HG02973 (cell line): ENCODE data around the gene MAST4.
A peak's percentile ranks its signal among the peaks of the same experiment; 100 is the strongest.
"Not testable (repeated sequence)": the region's sequence is repeated elsewhere in the genome, so short reads cannot be mapped to it uniquely, and the experiment has no call there.

Source experiments
- ATAC-seq: cut with Tn5 transposase; IDR thresholded peaks from one replicate; pipeline ENCODE4 v1.9.1; 2021; ENCODE audit warnings: moderate library complexity; ENCODE audit not compliant: unreplicated experiment

MAST4 gene

DNA sequence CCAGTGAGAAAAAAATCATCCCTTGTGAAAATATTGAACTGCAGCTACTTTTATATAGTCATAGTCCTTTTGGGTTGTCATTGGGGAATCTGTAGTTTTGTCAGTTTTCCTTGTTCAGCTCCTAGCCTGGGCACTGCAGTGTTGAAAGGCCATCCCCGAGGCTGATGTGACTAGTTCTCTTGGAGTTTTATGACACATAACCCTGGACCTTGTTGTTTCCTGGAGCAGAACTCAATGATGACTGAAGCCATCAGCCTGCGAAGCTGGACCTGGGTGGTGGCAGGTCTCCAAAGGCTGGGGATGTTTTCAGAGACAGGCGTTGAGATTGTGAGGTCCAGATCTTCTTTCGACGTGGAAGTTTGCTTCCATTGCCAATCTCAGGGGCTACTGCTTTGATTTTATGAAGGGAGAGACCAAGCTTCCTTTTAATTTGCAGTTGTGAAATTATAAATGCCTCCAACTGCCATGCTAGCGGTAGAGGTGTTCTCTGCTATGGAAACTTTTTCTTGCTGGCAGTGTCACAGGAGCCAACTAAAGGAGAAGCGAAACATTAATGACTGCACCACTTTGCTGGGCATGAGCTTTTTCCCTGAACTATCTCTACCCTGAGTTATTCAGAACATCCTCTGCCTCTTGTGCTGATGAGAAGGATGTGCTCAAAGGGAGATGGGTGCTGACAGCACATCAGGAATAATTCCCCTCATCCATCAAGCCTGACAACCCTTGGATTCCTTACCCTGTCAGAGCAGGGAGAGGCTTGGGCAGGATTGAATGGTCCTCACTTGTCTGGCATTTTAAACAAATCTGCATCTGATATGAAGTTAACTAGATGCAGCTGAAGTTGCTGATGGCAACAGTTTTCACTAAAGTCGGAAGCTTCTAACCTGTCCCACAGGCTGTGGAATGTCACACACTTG lies 209.6 kb downstream of the MAST4 start:
- ATAC-seq, result no peak

DNA sequence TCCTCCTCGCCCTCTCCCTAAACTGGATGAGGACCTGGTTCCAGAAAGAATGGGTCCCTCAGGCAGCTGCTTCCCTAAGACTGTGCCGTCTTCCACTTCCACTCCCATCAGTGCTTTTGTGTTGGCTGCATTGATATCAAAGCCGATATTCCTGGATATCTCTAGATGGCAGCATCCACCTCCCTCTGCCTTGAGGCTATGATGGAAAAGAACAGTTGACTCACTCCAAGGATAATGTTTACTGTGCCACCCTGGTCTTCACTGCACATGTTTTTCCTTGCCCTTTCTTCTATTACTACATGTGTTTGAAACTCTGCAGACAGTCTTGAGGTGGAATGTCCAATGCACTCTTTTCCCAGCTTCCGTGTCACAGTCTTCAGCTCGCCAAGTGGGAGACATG lies 211.6 kb downstream of the MAST4 start:
- no peak for ATAC-seq

DNA sequence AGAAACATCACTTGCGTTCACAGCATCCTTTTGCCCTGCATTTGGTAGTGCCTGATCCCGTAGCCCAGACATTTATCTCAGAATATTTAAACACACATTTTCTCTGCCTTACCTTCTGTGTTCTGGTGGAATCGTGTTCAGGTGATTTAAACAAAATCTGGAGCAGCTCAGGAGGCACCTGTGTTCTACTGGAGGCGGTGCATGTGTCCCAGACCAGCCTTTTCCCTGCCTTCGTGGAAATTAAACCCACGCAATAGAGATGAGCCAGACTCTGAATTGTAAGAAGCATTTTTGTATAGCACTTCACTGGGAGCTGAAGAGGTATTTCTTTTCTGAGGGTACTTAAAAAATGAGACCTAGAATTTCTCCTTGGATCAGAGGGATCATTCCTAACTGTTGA lies 212.5 kb downstream of the MAST4 start:
- ATAC-seq, result no peak

DNA sequence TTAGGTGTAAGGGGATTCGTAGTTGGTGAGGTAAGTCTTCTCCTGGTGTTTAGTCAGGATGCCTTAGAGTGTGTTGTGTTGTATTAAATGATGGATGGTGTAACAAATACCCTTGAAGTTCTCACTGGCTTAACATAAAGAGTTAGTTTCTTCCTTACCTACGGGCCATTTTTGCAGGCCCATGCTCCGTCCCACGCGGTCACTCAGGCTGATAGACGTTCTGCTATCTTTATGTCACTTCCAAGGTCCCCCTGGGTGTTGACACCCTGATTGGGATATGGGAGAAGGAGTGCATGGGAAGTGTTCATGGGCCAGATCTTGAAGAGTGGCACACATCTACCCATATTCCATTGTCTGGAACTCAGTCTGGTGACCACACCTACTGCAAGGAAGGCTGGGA lies 214.0 kb downstream of the MAST4 start:
- no peak for ATAC-seq

DNA sequence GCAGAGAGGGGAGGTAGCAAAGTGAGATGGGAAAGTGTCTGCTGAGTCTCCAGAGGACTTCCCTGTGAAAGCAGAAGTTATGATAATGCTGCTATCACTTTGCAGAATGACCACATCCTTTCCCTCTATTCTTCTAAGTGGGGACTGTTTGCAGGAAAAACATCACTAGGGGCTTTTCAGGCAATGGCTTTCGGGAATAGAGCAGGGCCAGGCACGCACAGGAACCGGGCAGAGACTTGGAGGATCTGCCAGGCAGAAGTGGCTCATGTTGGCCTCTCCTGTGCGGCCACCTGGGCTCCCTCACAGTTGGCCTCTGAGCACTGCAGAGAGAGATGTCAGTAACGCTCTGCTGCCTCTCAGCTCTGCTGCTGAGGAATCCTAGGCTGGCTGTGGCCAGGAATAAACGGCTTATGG lies 214.7 kb downstream of the MAST4 start:
- ATAC-seq, result no peak

DNA sequence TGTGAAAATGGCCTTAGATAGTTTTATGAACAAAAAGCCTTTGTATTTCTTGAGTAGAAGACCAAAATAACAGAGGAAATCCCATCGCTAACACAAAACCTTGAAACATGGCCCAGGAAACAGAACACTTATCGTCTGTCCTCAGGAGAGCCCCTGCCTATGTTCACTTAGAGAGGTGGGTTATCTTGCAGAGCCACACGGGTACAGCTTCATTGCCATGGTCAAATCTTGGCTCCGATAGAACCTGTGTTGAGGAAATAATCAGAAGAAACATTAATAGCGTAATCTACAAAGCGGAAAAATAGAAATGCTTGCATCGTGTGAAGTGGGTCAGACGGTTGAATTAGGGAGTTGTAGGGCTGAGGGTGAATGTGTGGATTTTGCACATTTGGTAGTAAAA lies 216.1 kb downstream of the MAST4 start:
- no peak for ATAC-seq

DNA sequence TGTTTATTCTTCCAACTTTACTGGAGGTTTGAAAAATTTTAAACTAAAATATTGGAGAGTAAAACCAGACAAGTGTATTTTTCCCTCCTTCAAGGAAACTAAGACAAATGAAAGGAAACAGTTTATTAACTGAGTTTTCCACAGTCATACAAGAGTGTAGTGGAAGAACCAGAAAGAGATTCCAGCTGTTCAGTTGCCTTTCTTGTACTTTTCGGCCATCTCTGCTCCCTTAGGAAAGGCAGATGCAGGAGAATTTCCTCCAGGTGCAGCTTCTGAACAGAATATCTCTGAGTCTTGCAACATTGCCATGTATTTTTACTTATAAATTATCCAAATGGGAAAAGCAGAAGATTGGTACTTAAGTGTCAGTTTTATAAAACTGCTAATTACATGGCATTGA lies 217.1 kb downstream of the MAST4 start:
- ATAC-seq, result no peak

DNA sequence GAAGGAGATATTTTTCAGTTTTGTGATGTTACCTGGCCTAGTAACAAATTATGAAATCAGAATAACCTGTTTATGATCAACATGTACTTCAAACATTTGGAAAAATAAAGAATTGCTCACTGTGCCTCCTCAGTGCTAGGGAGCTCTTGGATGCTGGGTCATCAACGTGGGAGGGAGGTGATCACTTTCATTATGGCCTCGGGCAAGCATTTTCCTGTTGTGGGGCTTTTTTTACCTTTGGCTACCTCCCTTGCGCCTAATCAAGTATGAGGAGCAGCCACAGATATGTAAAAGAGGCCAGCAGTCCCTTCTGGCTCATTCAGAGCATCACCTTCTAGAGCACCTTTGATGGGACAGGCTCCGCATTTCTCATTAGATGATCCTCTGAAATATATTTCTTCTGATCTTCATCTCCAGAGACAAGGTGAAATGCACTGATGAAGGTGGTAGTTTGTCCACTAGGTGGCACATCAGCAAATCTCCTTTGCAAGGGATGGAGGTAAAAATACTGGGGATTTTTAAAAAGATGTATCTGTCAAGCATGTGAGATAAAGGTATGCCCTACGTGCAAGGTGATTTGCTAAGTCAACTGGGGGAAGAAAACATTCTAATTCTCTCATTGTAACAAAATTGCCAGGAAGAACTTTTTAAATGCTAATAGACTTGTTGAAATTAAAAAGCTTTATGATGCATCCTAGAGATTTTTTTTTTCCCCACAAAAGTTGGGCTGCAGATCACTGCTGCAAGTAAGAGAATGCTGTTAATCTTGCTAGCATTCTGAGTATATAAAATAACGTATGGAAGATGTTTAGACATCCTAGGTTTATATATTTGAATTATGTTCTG lies 218.2 kb downstream of the MAST4 start:
- no peak for ATAC-seq

DNA sequence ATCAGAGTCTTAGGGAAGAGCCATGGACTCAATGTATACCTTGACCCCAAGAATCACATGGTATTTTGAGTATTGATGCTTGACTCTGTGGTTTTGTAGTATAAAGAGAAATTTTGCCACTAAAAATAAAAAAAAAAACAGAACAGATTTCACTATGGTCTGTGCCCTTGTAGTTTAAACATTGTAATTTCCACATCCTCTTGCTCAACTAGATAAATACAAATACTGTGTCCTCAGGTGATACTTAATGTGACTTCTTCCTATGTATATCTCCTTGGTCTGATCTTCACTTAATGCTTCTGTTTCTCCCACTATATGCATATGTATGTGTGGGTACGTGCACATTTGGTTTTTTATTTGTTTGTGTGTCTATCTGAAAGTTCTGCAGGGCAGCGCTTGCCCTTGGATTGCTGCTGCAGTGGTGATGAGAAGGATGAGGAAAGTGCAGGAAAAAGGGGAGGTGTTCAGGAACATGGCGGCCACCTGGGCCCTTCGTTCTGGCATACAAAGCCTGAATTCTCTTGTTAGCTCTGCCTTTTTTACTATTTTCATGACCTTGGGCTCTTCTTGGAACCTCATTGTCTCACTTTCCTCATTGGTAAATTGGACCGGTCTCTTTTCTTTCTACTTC lies 222.2 kb downstream of the MAST4 start:
- ATAC-seq, result no peak

DNA sequence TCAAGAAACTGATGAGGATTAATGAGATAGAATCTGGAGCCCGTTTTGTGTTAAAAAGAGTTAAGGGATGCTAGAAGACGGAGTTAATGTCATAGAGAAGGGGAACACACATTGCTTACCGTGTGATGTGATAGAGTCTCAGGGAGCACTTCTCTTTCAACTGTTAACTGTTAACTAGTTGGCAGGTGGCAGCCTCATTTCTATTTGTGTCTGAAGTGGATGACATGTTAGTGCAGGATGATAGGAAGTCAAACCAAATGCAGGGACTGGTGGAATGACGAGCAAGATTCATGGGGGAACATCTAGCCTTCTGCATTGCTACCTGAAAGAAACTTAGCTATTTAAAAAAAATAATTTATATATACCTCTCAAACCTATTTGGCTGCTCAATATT lies 222.7 kb downstream of the MAST4 start:
- no peak for ATAC-seq

DNA sequence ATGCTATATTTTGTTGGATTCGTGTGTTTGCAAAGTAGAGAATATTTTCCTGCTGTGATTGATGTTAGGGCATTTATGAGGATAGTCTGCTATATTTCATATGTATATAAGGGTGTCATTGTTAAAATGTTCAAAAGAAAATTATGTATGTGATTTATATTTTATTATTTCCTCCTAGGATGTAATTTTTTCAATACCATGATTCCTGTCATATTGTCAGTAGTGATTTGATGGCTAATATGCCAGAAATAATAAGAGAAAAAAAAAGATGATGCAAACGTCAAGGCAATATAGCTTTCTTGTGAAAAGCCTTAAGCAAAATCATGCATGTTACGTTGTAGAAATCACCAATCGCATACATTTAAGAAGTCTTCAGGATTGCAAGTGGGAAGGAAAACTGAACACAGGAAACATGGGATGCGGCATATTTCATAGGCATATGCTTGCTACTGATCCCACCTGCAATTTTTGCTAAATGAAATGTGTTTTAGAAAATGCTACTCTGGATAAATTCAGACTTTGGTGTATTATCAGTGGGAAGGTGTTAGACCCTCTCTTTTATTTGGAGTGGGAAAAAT lies 224.5 kb downstream of the MAST4 start:
- no peak for ATAC-seq

DNA sequence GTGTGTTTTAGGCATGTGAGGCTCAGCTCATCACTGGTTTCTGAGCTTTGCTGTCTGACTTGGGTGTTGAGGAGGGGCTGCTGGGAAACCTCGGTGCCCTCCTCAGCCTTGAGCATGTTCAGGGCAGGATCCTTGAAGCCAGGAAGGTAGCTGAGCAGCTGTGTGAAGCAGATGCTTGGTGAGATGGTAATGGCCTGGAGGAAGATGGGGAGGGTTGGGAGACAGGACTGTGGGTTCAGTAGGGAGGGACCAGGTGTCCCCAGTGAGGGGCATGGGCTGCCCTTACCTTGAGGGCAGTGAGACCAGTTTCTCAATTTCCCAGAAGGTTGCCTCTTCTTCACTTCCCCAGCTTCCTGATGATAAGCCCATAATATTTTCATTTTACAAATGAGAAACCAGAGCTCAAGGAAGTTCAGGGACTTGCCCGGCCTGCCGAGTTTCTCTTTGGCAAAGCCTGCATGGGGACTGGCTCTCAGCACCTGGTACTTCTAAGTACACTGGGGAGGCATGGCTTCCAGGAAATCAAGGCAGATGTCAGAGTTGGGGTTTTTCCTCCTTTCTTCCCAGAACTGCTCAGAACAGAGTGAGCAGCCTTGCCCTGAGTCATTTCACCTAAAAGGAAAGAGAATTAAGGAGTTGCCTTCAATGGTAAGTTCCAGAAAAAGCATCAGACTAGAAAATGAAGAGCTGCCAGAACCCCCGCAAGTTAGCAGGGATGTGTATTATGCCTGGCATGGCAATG lies 225.7 kb downstream of the MAST4 start:
- no peak for ATAC-seq

DNA sequence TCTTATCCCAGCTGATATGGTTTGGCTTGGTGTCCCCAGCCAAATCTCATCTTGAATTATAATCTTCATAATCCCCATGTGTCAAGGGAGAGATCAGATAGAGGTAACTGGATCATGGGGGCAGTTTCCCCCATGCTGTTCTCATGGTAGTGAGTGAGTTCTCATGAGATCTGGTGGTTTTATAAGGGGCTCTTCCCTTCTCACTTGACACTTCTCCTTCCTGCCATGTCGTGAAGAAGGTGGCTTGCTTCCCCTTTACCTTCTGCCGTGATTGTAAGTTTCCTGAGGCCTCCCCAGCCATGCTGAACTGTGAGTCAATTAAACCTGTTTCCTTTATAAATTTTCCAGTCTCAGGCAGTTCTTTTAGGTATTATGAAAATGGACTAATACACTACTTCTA lies 226.7 kb downstream of the MAST4 start:
- ATAC-seq, result not testable (repeated sequence)

DNA sequence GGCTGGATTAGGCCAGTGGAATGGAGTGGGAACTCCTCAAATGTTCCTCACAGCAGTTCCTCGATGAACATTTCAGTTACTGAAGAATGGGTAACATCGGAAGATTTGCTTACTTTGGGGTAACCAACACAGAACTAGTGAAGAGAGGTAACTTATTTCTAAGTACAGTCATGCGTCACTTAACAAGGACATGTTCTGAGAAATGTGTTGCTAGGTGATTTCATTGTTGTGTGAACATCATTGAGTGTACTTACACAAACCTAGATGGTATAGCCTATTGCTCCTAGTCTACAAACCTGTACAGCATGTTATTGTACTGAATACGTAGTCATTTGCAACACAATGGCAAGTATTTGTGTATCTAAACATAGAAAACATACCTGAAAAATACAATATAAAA lies 228.3 kb downstream of the MAST4 start:
- ATAC-seq, result no peak

DNA sequence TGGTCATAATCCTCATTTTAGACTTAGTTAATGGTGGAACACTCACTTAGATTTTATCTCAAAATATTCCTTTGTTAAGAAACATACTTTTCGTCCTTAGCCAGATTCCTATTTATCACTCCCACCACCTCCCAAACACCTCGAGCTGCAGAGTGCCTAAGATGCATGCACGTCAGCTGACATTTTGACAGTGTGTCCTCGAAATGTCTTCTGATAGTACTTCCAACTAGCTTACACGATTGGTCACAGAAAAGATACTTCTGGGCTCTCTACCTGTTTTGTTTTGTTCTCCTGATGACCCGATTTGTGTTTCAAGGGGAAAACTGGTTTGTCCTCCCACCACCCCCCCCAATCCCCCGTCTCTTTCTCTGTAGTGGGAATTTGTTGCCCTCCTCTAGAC lies 230.1 kb downstream of the MAST4 start:
- ATAC-seq, result no peak

DNA sequence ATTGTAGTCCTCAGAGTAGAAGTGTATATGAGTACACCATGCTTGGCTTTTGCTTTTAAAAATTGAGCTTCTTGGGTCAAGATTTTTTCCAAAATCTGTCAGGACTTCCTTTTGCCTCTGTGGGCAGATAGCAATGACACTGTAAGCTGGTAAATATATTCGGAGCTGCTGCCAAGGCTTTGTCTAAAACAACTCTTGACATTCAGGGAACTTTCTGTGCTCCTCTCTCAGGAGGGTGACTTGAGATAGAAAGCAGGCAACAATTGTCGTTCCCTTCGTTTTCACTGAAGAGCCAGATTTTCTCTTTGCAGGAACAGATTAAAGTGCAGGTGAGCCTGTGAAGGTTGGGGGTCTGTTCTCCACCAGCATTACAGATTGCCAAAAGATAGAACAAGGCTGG lies 230.5 kb downstream of the MAST4 start:
- no peak for ATAC-seq

DNA sequence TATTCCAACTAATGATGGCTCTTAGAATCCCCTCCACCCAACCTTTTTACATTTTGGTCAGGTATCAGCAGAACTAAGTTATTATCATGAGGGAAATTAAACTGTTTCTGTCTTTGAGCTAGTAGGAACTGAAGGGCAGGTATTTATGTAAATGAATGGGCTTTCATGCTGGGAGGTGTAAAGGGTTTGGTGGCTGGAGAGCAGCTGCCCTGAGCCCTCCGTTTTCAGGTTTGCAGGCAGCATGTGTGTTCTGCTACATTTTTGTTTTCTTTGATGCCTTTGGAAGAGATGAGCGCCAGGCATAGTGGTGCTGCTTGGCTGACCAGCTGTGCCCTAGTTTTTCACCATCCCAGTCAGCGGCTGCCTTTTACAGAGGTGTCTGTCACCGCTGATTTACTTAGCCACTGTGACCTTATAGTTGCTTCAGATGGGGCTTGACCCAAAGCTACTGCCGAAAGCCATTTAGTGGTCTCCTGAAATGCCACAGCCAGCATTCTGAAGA lies 231.9 kb downstream of the MAST4 start:
- ATAC-seq, result no peak

DNA sequence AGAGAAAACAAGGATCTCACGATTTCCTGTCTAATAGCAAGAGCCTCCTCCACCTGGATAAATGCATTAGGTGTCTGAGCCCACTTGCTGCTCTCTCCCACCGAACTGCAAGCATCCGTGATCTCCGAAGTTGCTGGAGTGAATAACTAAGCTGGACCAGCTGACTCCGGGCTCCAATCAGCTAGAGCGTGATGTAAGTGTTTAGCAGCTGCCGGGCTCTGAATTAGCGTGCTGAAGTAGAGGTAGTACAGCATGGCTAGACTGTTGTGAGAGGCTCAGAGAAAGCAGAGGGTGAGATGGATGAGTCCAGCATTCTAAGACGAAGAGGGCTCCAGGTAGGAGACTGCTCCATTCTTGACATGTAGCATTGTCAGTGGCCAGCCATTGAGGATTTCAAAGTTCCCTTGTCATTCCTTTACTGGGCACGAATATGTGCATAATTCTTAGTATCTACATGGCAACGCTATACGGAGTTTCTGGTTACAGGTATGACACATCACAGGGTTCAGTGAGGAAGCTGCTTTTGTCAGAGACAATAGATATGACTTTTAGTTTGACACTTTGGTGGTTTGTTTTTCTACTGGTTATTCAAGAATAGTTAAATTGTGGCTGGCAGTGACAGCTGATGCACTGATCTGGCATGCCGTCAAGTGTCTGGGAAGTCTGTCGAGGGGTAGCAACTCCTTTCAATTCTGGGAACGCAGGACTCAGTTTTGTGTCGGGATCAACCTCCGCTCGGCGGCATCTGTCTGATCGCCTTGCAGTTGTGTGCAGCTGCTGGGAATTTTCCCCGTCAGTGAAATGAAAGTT lies 232.6 kb downstream of the MAST4 start:
- ATAC-seq, result peak; percentile 72

DNA sequence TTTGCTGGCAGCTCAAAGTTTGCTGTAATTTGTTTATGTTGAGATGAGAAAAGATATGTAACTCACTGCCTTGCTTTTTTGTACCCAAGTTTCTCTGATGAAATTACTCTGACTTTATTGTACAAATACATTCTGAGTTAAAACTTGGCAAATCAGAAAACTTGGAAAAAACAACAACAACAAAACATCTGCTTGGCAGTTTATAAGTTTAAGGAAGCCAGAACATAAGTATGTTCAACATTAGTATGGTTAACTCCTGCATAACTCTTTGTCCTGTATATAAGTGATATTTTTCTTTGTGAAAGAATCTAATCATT lies 233.1 kb downstream of the MAST4 start:
- no peak for ATAC-seq

DNA sequence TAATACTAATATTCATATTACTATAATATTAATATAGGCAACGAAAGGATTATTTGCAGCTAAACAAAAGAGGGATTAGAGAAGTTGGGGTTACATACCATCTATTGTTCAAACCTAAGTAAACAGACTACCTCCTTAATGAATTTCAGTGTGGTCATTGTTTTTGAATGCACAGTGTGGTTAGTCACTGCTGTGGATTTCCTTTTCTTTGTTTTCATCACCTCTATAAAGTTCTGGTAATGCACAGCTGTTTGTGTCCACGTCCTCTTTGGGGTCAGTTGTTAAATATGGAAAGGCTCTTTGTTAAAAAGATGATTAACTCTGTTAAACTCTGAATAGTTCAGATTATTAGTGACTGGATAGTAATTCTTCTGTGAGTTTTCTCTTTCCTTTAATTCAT lies 233.6 kb downstream of the MAST4 start:
- no peak for ATAC-seq
